HEK293 (cell line): ENCODE results near the gene SERTAD2.

Source experiments
- CTCF ChIP-seq: fragments of 450-650 bp; formaldehyde crosslinking; IDR thresholded peaks from 2 replicates; pipeline ENCODE4 v1.5.1; 2016; ENCODE audit warnings: missing biosample characterization, missing genetic modification characterization
- KLF8 ChIP-seq: fragments of 450-650 bp; formaldehyde crosslinking; IDR thresholded peaks from 2 replicates; pipeline ENCODE4 v1.5.1; 2016; ENCODE audit warnings: missing biosample characterization, missing genetic modification characterization
- MYNN ChIP-seq: fragments of 450-650 bp; formaldehyde crosslinking; IDR thresholded peaks from 2 replicates; pipeline ENCODE4 v1.5.1; 2016; ENCODE audit warnings: missing biosample characterization, missing genetic modification characterization, borderline replicate concordance
- YY1 ChIP-seq: fragments of 450-650 bp; formaldehyde crosslinking; IDR thresholded peaks from 2 replicates; pipeline ENCODE4 v1.5.1; 2018; ENCODE audit warnings: missing biosample characterization, missing genetic modification characterization
- ZNF302 ChIP-seq: fragments of 450-650 bp; formaldehyde crosslinking; IDR thresholded peaks from 2 replicates; pipeline ENCODE4 v1.5.1; 2016; ENCODE audit warnings: missing biosample characterization, missing genetic modification characterization, low read depth
- ZNF433 ChIP-seq: fragments of 450-650 bp; formaldehyde crosslinking; IDR thresholded peaks from 2 replicates; pipeline ENCODE4 v1.5.1; 2016; ENCODE audit warnings: missing biosample characterization, missing genetic modification characterization, low read depth
- ZNF530 ChIP-seq: fragments of 450-650 bp; formaldehyde crosslinking; IDR thresholded peaks from 2 replicates; pipeline ENCODE4 v1.5.1; 2016; ENCODE audit warnings: low read depth, missing biosample characterization, missing genetic modification characterization
- ZNF610 ChIP-seq: fragments of 450-650 bp; formaldehyde crosslinking; IDR thresholded peaks from 2 replicates; pipeline ENCODE4 v1.5.1; 2016; ENCODE audit warnings: missing biosample characterization, missing genetic modification characterization, borderline replicate concordance
- ZNF76 ChIP-seq: fragments of 450-650 bp; formaldehyde crosslinking; IDR thresholded peaks from 2 replicates; pipeline ENCODE4; 2016; ENCODE audit warnings: low read depth, missing biosample characterization, missing genetic modification characterization, borderline replicate concordance
- ZNF830 ChIP-seq: fragments of 450-650 bp; IDR thresholded peaks from 2 replicates; pipeline ENCODE4 v1.5.0; 2018; ENCODE audit warnings: missing biosample characterization, missing genetic modification characterization, low read depth, mild to moderate bottlenecking, moderate library complexity
- ZXDB ChIP-seq: fragments of 450-650 bp; formaldehyde crosslinking; IDR thresholded peaks from 2 replicates; pipeline ENCODE4 v1.5.1; 2016; ENCODE audit warnings: missing biosample characterization, missing genetic modification characterization
- TF ChIP-seq, protein P1 (sequence below): fragments of 450-650 bp; formaldehyde crosslinking; IDR thresholded peaks from 2 replicates; pipeline ENCODE4 v1.5.1; 2017; ENCODE audit warnings: missing biosample characterization, missing genetic modification characterization
- TF ChIP-seq, protein P2 (sequence below): fragments of 450-650 bp; formaldehyde crosslinking; IDR thresholded peaks from 2 replicates; pipeline ENCODE4 v1.5.1; 2016; ENCODE audit warnings: missing biosample characterization, missing genetic modification characterization, low read depth

DNA sequence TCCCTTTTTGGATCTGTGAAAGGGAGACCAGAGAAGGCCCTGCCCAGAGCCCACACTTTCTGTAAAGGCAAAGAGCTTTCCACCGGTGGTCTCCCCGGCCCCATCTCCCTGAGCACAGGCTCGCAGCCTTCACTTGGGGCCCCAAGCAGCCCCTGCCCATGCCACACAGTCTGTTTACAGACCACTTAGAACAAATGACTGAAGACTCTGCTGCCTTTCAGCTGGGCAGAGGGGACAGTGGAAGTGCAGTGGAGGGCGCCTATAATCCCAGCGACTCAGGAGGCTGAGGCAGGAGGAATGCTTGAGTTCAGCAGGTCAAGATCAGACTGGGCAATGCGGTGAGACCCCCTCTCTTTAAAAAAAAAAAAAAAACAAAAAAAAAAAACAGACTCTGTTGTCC, 28.9 kb downstream of the SERTAD2 start:
- TF ChIP-seq ZNF830 (tag by site-specific recombination) = no peak
- TF ChIP-seq ZNF530 (tag by site-specific recombination) = no peak
- TF ChIP-seq, protein P1, sequence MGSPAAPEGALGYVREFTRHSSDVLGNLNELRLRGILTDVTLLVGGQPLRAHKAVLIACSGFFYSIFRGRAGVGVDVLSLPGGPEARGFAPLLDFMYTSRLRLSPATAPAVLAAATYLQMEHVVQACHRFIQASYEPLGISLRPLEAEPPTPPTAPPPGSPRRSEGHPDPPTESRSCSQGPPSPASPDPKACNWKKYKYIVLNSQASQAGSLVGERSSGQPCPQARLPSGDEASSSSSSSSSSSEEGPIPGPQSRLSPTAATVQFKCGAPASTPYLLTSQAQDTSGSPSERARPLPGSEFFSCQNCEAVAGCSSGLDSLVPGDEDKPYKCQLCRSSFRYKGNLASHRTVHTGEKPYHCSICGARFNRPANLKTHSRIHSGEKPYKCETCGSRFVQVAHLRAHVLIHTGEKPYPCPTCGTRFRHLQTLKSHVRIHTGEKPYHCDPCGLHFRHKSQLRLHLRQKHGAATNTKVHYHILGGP (tag by site-specific recombination) = no peak
- no peak for TF ChIP-seq CTCF (tag by site-specific recombination)
- TF ChIP-seq ZXDB (tag by site-specific recombination) = no peak
- no peak for TF ChIP-seq KLF8
- TF ChIP-seq YY1 (tag by site-specific recombination) = no peak
- TF ChIP-seq ZNF433 (tag by site-specific recombination) = no peak
- TF ChIP-seq, protein P2, sequence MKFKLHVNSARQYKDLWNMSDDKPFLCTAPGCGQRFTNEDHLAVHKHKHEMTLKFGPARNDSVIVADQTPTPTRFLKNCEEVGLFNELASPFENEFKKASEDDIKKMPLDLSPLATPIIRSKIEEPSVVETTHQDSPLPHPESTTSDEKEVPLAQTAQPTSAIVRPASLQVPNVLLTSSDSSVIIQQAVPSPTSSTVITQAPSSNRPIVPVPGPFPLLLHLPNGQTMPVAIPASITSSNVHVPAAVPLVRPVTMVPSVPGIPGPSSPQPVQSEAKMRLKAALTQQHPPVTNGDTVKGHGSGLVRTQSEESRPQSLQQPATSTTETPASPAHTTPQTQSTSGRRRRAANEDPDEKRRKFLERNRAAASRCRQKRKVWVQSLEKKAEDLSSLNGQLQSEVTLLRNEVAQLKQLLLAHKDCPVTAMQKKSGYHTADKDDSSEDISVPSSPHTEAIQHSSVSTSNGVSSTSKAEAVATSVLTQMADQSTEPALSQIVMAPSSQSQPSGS = no peak
- TF ChIP-seq ZNF302 (tag by site-specific recombination) = no peak
- TF ChIP-seq ZNF610 (tag by site-specific recombination) = no peak
- no peak for TF ChIP-seq MYNN (tag by site-specific recombination)
- TF ChIP-seq ZNF76 = no peak
